Type B pancreatic cell (in vitro differentiated cells): ENCODE data around the gene ANKRD31. TPM values are rescaled to one million over a fixed set of nuclear protein-coding genes. Genes with fewer than 3 reads are reported as not detected.
"Not testable (repeated sequence)": the region's sequence is repeated elsewhere in the genome, so short reads cannot be mapped to it uniquely, and the experiment has no call there.

ENCODE experiments used
- DNase-seq: peaks from one replicate; pipeline ENCODE4 v3.0.0; 2021; ENCODE audit warnings: mixed read lengths; ENCODE audit not compliant: unreplicated experiment; ENCODE audit errors: extremely low spot score
- H3K27ac Mint-ChIP-seq: 2 replicates; pipeline ENCODE4 v1.8.0; 2021; ENCODE audit warnings: mild to moderate bottlenecking, mixed read lengths
- H3K27me3 Mint-ChIP-seq: 2 replicates; pipeline ENCODE4 v1.8.0; 2021; ENCODE audit warnings: mixed read lengths
- H3K36me3 Mint-ChIP-seq: 2 replicates; pipeline ENCODE4 v1.8.0; 2021; ENCODE audit warnings: mixed read lengths
- H3K4me1 Mint-ChIP-seq: one replicate; pipeline ENCODE4 v1.8.0; 2021; ENCODE audit warnings: mixed read lengths; ENCODE audit not compliant: unreplicated experiment
- H3K4me3 Mint-ChIP-seq: 2 replicates; pipeline ENCODE4 v1.8.0; 2021; ENCODE audit warnings: mild to moderate bottlenecking, mixed read lengths
- H3K9me3 Mint-ChIP-seq: 2 replicates; pipeline ENCODE4 v1.8.0; 2021; ENCODE audit warnings: mixed read lengths
- total RNA-seq: library from RNA; stranded (reverse); gene quantifications from 2 replicates; pipeline ENCODE4 v1.2.1, GENCODE V29; 2021; ENCODE audit warnings: low replicate concordance
- TF ChIP-seq, protein P1 (sequence below): fragments of 200-600 bp; sonication (generic); conservative IDR thresholded peaks from 2 replicates; pipeline ENCODE4 v1.5.0; 2021; ENCODE audit warnings: antibody characterized with exemption, mild to moderate bottlenecking

The ANKRD31 gene
- total RNA-seq, 1 donor from 2014 or later = 0.34 TPM

DNA sequence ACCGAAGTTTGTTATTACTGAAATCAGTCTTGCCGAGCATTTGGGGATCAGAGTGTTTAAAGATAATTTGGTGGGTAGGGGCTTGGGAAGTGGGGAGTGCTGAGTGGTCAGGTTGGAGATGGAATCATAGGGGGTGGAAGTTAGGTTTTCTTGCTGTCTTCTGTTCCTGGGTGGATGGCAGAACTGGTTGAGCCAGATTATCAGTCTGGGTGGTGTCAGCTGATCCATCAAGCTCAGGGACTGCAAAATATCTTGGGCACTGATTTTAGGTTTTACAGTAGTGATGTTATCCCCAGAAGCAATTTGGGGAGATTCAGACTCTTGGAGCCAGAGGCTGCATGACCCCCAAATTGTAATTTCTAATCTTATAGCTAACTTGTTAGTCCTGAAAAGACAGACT lies 5.4 kb upstream of the ANKRD31 start:
- H3K9me3 Mint-ChIP-seq = no peaks in the 10 kb centered on the region
- H3K36me3 Mint-ChIP-seq = no peaks in the 10 kb centered on the region
- peak overlapping the region; percentile 82 for H3K4me3 Mint-ChIP-seq
- H3K27me3 Mint-ChIP-seq = no peaks in the 10 kb centered on the region
- peak overlapping the region; percentile 93 for H3K27ac Mint-ChIP-seq
- H3K4me1 Mint-ChIP-seq = peaks cover 6% of the 10 kb centered on the region
- no peak for DNase-seq
- TF ChIP-seq, protein P1, sequence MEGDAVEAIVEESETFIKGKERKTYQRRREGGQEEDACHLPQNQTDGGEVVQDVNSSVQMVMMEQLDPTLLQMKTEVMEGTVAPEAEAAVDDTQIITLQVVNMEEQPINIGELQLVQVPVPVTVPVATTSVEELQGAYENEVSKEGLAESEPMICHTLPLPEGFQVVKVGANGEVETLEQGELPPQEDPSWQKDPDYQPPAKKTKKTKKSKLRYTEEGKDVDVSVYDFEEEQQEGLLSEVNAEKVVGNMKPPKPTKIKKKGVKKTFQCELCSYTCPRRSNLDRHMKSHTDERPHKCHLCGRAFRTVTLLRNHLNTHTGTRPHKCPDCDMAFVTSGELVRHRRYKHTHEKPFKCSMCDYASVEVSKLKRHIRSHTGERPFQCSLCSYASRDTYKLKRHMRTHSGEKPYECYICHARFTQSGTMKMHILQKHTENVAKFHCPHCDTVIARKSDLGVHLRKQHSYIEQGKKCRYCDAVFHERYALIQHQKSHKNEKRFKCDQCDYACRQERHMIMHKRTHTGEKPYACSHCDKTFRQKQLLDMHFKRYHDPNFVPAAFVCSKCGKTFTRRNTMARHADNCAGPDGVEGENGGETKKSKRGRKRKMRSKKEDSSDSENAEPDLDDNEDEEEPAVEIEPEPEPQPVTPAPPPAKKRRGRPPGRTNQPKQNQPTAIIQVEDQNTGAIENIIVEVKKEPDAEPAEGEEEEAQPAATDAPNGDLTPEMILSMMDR = no peak

DNA sequence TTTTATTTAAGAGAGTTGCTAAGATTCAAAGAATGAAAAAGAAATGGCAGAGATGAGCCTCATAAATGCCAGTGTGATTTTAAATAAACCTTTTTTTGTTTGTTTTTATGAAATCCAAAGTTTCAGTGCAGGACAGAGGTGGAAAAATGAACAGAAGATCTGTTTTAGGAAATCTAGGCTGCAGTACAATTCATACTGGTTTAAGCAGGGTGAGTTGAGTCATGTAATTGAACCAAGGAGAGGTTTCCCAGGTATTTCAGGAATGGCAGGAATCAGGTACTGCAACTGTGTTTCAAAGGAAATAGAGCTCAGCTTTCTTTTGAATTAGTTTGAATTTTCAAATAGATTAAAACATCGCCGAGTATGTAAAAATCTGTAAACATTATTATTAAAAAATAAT lies 3.0 kb upstream of the ANKRD31 start:
- Mint-ChIP-seq H3K27me3 (no peaks in the 10 kb centered on the region), H3K4me1 (peaks cover 15% of the 10 kb centered on the region), H3K4me3 (peak overlapping the region; percentile 26)

DNA sequence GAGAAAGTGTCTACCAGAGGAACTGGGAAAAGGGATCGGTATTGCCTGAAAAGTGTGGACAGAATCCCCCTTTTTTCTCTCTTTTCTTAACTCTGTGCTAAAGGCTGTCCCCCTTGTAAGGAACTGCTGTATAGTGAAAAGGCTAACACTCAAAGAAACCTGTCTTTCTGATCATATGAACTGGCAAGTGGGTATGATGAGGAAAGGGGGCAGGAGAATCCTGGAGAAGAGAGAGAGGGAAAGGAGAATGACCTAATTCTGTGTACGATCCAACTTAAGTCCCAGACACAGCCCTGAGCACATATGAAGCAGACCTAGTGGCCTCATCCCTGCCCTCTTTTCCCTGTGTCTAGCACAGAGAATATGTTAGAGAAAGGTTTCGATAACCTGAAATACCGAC lies 967 bp downstream of the ANKRD31 start:
- TF ChIP-seq, protein P1 = no peak
- DNase-seq = no peak
- H3K27ac Mint-ChIP-seq = peak overlapping the region; percentile 29
- peak overlapping the region; percentile 95 for H3K4me3 Mint-ChIP-seq
- no peaks in the 10 kb centered on the region for H3K36me3 Mint-ChIP-seq
- no peaks in the 10 kb centered on the region for H3K27me3 Mint-ChIP-seq
- H3K9me3 Mint-ChIP-seq = no peaks in the 10 kb centered on the region
- H3K4me1 Mint-ChIP-seq = peaks cover 9% of the 10 kb centered on the region

More for the DNA sequence above, 3.0 kb upstream of the ANKRD31 start:
- Mint-ChIP-seq H3K9me3 (no peaks in the 10 kb centered on the region), H3K27ac (peak overlapping the region; percentile 83), H3K36me3 (no peaks in the 10 kb centered on the region)
- TF ChIP-seq, protein P1 = no peak
- no peak for DNase-seq

DNA sequence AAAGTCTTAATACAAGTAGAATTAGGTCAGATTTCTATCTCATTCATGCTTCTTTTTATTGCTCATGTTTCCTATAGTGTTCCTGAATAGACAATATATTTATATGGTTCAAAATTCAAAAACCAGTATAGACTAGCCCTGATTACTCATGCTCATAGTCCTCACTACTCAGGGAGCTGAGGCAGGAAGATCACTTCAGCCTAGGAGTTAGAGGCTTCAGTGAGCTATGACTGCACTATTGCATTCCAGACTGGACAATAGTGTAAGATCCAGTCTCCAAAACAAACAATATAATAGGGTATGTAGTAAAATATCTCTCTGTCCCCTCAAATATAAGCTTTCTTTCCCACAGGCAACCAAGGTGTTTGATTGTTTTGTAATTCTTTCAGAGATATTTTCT lies 2.4 kb downstream of the ANKRD31 start:
- Mint-ChIP-seq H3K27me3 (no peaks in the 10 kb centered on the region), H3K9me3 (no peaks in the 10 kb centered on the region), H3K36me3 (no peaks in the 10 kb centered on the region), H3K4me3 (no peak overlapping the region), H3K4me1 (peaks cover 9% of the 10 kb centered on the region), H3K27ac (no peak overlapping the region)
- TF ChIP-seq, protein P1 = no peak
- DNase-seq = no peak

DNA sequence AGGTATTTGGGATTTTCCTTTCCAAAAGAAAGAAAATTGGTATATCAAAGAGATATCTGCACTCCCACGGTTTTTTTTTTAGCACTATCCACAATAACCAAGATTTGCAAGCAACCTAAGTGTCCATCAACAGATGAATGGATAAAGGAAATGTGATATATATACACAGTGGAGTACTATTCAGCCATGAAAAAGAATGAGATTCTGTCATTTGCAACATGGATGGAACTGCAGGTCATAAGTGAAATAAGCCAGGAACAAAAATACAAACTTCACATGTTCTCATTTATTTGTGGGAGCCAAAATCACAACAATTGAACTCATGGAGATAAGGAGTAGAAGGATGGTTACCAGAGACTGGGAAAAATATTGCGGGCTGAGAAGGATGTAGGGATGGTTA lies 9.8 kb downstream of the ANKRD31 start:
- Mint-ChIP-seq H3K27me3 (no peaks in the 10 kb centered on the region), H3K9me3 (no peaks in the 10 kb centered on the region), H3K4me3 (no peak overlapping the region), H3K4me1 (no peaks in the 10 kb centered on the region), H3K36me3 (peaks cover 3% of the 10 kb centered on the region), H3K27ac (no peak overlapping the region)
- TF ChIP-seq, protein P1 = no peak
- DNase-seq = no peak

DNA sequence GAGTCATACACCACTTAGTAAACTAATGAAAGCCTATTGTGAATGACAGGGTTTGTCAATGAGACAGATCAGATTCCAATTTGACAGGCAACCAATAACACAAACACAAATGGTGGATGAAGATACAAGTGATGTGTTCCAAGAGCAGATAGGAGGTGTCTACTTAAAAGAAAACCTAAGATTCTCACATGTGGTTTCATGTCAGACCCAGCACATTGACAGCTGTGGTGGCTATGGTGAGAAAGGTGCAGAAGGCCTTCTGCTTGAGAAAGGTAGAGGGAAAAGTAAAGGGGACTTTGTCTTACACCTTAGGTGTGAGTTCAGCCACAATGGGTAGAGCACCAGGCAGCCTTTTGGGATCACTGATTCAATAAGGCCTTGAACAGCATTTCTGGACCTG lies 11.2 kb downstream of the ANKRD31 start:
- no peaks in the 10 kb centered on the region for H3K4me1 Mint-ChIP-seq
- H3K27ac Mint-ChIP-seq = no peak overlapping the region
- peaks cover 3% of the 10 kb centered on the region for H3K36me3 Mint-ChIP-seq
- no peaks in the 10 kb centered on the region for H3K27me3 Mint-ChIP-seq
- TF ChIP-seq, protein P1 = no peak
- no peak overlapping the region for H3K4me3 Mint-ChIP-seq
- DNase-seq = no peak
- H3K9me3 Mint-ChIP-seq = no peaks in the 10 kb centered on the region

DNA sequence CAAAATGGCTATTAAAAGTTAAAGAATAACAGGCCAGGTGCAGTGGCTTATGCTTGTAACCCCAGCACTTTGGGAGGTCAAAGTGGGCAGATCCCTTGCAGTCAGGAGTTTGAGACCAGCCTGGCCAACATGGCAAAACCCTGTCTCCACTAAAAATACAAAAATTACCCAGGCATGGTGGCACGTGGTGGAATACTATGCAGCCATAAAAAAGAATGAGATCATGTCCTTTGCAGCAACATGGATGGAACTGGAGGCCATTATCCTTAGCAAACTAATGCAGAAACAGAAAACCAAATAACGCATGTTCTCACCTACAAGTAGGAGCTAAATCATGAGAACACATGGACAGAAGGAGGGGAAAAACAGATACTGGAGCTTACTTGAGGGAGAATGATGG lies 15.9 kb downstream of the ANKRD31 start:
- H3K27me3 Mint-ChIP-seq, DNase-seq: not testable (repeated sequence)
- peaks cover 12% of the 10 kb centered on the region for H3K9me3 Mint-ChIP-seq

More for the DNA sequence above, 15.9 kb downstream of the ANKRD31 start:
- H3K4me1 Mint-ChIP-seq, H3K27ac Mint-ChIP-seq, H3K4me3 Mint-ChIP-seq, H3K36me3 Mint-ChIP-seq: not testable (repeated sequence)
